Pancreas (tissue), 10 donors: Measurements from ENCODE around the gene ZNF429. TPM values are rescaled to one million over a fixed set of nuclear protein-coding genes. Genes with fewer than 3 reads are reported as not detected.

Experiments
- ATAC-seq, 4 donors: fragments of 200-7000 bp; cut with Tn5 transposase; one replicate each; pipeline versions ENCODE4 v1.8.0 to v1.9.1; 2020; ENCODE audit warnings: mild to moderate bottlenecking in 4 of 4, moderate library complexity in 4 of 4
- DNase-seq, 6 donors: peaks; one replicate each; pipeline ENCODE4 v3.0.0-alpha.2; 2020
- FAIRE-seq: peaks from 2 replicates; lab custom pipeline; 2012; peaks lifted over from hg19 to GRCh38; lab: Jason Lieb, UNC
- H3K27ac ChIP-seq, 4 donors: fragments of 200-600 bp; sonication (generic); 1 replicate in 3 of 4; 2 replicates in 1 of 4; pipeline versions ENCODE4 v1.5.0 to v1.8.0; 2020
- H3K27me3 ChIP-seq, 4 donors: fragments of 200-600 bp; one replicate each; pipeline ENCODE4 v1.8.0; 2021
- H3K36me3 ChIP-seq, 3 donors: fragments of 200-600 bp; sonication (generic) in 1 of 3; one replicate each; pipeline versions ENCODE4 v1.5.0 to v1.8.0; 2020 to 2021
- H3K4me1 ChIP-seq, 3 donors: fragments of 200-600 bp; one replicate each; pipeline ENCODE4 v1.8.0; 2021
- H3K4me3 ChIP-seq, 4 donors: fragments of 200-600 bp; sonication (generic) in 2 of 4; one replicate each; pipeline versions ENCODE4 v1.5.0 to v1.8.0; 2020 to 2021
- H3K9me3 ChIP-seq, 4 donors: fragments of 200-600 bp; one replicate each; pipeline ENCODE4 v1.8.0; 2021
- WGBS, 2 donors: extraction: QIAGEN DNeasy Blood & Tissue Kit; methylation state at CpG; one replicate each; pipeline ENCODE4 v1.1.7; 2013; 5-methylcytosine and 5-hydroxymethylcytosine counted together
- intact Hi-C, 3 donors: fragments of 100-400 bp; cut with DNase I; formaldehyde crosslinking; loops; one replicate each; pipeline versions ENCODE4 v1.11.1 to v1.14.2; 2022
- polyA plus RNA-seq, 2 donors: library from polyadenylated mRNA; stranded (reverse); fragments of 200-250 nt; gene quantifications; one replicate each; pipeline ENCODE4 v1.2.3, GENCODE V29; 2013
- total RNA-seq, 6 donors: library from RNA; stranded (reverse); fragmentation: NEBNext Ultra II Directional in 4 of 6; extraction: Animal tissue kit (Norgen Biotek cat#: 25700) in 4 of 6; gene quantifications; one replicate each; pipeline versions ENCODE4 v1.2.1 to v1.2.4, GENCODE V29; 2021 to 2023
- TF ChIP-seq, protein P1 (sequence below), 4 donors: fragments of 200-600 bp; sonication (generic) in 3 of 4; IDR thresholded peaks; one replicate each; pipeline versions ENCODE4 v1.5.0 to v1.8.0; 2021; ENCODE audit warnings: antibody characterized with exemption in 4 of 4
- donor health status: healthy with polysubstance abuse.
- donor health status: DM: no; HTN: no; CAD: no; lungs with moderate emphysema.
- donor health status: DM: no; HTN: no; CAD: no.
- donor health status: control.
- donor health status: control.
- donor health status: Bipolar disorder and iron deficiency.
- donor health status: DM: yes; HTN: yes; CAD: no.
- donor health status: DM: no; HTN: no; CAD: no.
- donor health status: DM: no; HTN: no; CAD: no.
- donor health status: DM: yes; HTN: yes; CAD: no.

Gene ZNF429
- 10 to 100 TPM in 3 of 6 donors, 1 to 10 TPM in 3; 7.3 to 12.6 (median 10.2) TPM for total RNA-seq
- polyA plus RNA-seq: 10 to 100 TPM in 1 of 2 donors, 1 to 10 TPM in 1; 6.8 to 10.0 TPM

GRCh38 chr19:21505459-21506451 lies at the start of gene ZNF429:
Gene ZNF429 (plus strand): TSS chr19:21505602. CDS start chr19:21505772, 170 bp downstream.
- Histone ChIP-seq H3K4me1 (peaks cover 0 to 9% (median 8%) of the 10 kb centered on the region in 3 donors), H3K27me3 (no peaks in the 10 kb centered on the region), H3K36me3 (no peaks in the 10 kb centered on the region), H3K4me3 (peak within 1 kb of the TSS; percentile 63 to 74 (median 72)), H3K9me3 (no peaks in the 10 kb centered on the region), H3K27ac (peak within 1 kb of the TSS; percentile 88 to 98 (median 94))
- ATAC-seq (peak; percentile 95 to 99 (median 96)), FAIRE-seq (peak; percentile 91), DNase-seq (peak; percentile 86 to 94 (median 91))
- intact Hi-C loops: no loop called here
- WGBS, 2 donors: 0 to 1% methylated on average over 42 to 43 of the region's 43 CpGs
- TF ChIP-seq, protein P1, sequence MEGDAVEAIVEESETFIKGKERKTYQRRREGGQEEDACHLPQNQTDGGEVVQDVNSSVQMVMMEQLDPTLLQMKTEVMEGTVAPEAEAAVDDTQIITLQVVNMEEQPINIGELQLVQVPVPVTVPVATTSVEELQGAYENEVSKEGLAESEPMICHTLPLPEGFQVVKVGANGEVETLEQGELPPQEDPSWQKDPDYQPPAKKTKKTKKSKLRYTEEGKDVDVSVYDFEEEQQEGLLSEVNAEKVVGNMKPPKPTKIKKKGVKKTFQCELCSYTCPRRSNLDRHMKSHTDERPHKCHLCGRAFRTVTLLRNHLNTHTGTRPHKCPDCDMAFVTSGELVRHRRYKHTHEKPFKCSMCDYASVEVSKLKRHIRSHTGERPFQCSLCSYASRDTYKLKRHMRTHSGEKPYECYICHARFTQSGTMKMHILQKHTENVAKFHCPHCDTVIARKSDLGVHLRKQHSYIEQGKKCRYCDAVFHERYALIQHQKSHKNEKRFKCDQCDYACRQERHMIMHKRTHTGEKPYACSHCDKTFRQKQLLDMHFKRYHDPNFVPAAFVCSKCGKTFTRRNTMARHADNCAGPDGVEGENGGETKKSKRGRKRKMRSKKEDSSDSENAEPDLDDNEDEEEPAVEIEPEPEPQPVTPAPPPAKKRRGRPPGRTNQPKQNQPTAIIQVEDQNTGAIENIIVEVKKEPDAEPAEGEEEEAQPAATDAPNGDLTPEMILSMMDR (IDR thresholded peaks at IDR 0.05): no peak

DNA sequence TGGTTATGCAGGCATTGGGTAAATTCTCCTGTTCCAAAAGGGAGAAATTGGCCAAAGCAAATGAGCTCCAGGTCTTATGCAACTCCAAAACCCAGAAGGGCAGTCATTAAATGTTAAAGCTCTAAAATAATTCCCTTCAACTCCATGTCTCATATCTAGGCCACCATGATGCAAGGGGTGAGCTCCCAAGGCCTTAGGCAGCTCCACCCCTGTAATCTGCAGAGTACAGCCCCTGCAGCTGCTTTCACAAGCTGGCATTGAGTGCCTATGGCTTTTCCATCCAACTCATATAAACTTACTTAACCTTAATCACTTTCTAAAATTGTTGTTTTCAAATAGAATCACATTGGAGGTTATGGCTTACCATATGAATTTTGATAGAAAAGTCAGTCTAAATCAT lies 44.7 kb upstream of the ZNF429 start:
- no peak overlapping the region for H3K27ac ChIP-seq
- intact Hi-C loops: no loop called here
- H3K27me3 ChIP-seq: no peaks in the 10 kb centered on the region
- H3K9me3 ChIP-seq: no peaks in the 10 kb centered on the region
- H3K4me3 ChIP-seq: no peak overlapping the region
- DNase-seq (no peak), ATAC-seq (no peak), FAIRE-seq (no peak)
- TF ChIP-seq, protein P1 (IDR thresholded peaks at IDR 0.05): no peak
- H3K36me3 ChIP-seq: no peaks in the 10 kb centered on the region
- no peaks in the 10 kb centered on the region for H3K4me1 ChIP-seq

- no peaks in the 10 kb centered on the region for H3K4me1 ChIP-seq
- H3K4me3 ChIP-seq: no peak overlapping the region
- H3K9me3 ChIP-seq: no peaks in the 10 kb centered on the region
- no peaks in the 10 kb centered on the region for H3K36me3 ChIP-seq
- DNase-seq (no peak), FAIRE-seq (no peak), ATAC-seq (no peak)
- no peak overlapping the region for H3K27ac ChIP-seq
- TF ChIP-seq, protein P1 (IDR thresholded peaks at IDR 0.05): no peak
- intact Hi-C loops: no loop called here
- no peaks in the 10 kb centered on the region for H3K27me3 ChIP-seq
- 95% methylated on average over 16 of the region's 16 CpGs for WGBS, 2 donors
Observed at GRCh38 chr19:21462540-21462939, 42.9 kb upstream of the ZNF429 start.

DNA sequence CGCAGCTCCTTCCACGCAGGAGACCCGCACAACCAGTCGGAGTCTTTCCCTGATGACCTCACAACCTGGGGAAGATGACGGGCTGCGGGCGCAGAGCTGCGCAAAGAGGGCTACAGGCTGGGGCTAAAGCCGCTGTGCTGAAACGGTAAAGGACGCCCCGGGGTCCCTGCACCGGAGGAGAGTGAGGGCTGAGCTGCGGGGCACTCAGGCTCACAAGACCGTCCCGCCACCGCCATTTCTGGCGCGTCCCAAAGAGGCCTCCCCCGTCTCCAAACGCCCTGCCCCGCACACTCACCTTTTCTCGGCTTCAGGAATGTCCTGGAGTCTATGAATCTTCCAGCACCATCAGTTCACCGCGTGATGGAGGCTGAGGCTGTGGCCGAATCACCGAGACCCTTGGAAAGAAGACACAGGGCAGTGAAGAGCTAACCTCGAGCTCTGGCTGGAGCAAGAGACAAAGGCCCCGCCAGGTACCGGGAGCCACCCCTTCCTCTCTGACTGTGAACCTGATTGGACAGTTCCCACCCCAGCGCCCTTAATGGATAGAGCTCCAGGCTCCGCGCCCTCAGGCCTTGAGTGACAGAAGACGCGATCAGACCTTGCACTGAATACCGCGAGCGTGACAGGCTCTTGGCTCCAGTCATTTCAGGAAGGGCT lies 41.8 kb upstream of the ZNF429 start:
- Histone ChIP-seq H3K4me3 (peak overlapping the region; percentile 5 to 59 (median 34)), H3K27me3 (no peaks in the 10 kb centered on the region), H3K27ac (no peak overlapping the region), H3K9me3 (no peaks in the 10 kb centered on the region), H3K4me1 (no peaks in the 10 kb centered on the region), H3K36me3 (no peaks in the 10 kb centered on the region)
- intact Hi-C loops: no loop called here
- DNase-seq (peak; percentile 63 to 86 (median 72)), ATAC-seq (peak; percentile 92 to 100 (median 99)), FAIRE-seq (no peak)
- TF ChIP-seq, protein P1 (IDR thresholded peaks at IDR 0.05): no peak
- 3 to 5% methylated on average over 38 of the region's 38 CpGs for WGBS, 2 donors
